Measurements from ENCODE around the gene TARBP1. TPM values are rescaled to one million over a fixed set of nuclear protein-coding genes. Genes with fewer than 3 reads are reported as not detected.
A peak's percentile ranks its signal among the peaks of the same experiment; 100 is the strongest.

Gene TARBP1
- total RNA-seq, 4 donors from 2014 or later = 24.9 to 48.9 (median 34.4) TPM

DNA sequence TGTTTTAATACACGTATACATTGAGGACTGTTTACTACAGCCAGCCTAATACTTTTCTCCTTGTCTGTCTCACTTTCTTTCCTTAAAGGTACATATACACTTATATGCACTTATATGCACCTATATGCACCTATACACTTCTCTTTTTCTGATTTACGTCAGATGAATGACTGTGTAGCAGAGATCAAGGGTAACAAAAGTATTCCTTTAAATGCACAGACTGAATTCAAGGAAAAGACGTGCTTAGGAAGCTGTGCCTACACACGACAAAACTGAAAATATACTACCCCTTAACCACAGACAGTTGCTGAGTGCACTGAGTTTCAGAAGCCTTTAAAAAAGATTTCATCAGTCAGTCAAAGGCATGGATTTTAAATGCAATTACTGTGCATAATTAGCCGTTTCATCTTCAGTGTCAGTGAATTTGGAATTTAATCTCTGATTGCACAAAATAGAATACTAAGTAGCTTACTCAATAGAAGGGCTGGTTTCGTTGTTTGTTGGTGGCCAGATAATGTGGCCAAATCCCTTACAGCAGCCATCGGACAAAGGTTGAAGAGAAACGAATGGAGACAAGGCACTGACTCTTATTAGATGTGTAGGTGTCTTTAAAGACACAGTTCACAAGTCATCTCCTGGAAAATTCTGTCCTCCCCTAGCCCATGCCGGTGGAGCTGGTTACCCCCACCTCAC, 38.3 kb upstream of the TARBP1 start:
- H3K9me3 ChIP-seq = no peaks in the 10 kb centered on the region
- H3K36me3 ChIP-seq = no peaks in the 10 kb centered on the region
- DNase-seq (ENCODE audit: low spot score in 2 of 2) = no peak
- TF ChIP-seq, protein P1, sequence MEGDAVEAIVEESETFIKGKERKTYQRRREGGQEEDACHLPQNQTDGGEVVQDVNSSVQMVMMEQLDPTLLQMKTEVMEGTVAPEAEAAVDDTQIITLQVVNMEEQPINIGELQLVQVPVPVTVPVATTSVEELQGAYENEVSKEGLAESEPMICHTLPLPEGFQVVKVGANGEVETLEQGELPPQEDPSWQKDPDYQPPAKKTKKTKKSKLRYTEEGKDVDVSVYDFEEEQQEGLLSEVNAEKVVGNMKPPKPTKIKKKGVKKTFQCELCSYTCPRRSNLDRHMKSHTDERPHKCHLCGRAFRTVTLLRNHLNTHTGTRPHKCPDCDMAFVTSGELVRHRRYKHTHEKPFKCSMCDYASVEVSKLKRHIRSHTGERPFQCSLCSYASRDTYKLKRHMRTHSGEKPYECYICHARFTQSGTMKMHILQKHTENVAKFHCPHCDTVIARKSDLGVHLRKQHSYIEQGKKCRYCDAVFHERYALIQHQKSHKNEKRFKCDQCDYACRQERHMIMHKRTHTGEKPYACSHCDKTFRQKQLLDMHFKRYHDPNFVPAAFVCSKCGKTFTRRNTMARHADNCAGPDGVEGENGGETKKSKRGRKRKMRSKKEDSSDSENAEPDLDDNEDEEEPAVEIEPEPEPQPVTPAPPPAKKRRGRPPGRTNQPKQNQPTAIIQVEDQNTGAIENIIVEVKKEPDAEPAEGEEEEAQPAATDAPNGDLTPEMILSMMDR (IDR thresholded peaks at IDR 0.05) = no peak
- TF ChIP-seq POLR2A (IDR thresholded peaks at IDR 0.05) = no peak
- TF ChIP-seq EP300 (IDR thresholded peaks at IDR 0.05) = no peak
- peak overlapping the region in 2 of 4 donors; percentile 18 to 23 for H3K27ac ChIP-seq
- 67 to 76% methylated on average over 9 of the region's 9 CpGs for WGBS, 2 donors
- H3K4me3 ChIP-seq = no peak overlapping the region
- peaks cover 0 to 20% (median 6%) of the 10 kb centered on the region in 4 donors for H3K4me1 ChIP-seq
- H3K27me3 ChIP-seq = no peaks in the 10 kb centered on the region

DNA sequence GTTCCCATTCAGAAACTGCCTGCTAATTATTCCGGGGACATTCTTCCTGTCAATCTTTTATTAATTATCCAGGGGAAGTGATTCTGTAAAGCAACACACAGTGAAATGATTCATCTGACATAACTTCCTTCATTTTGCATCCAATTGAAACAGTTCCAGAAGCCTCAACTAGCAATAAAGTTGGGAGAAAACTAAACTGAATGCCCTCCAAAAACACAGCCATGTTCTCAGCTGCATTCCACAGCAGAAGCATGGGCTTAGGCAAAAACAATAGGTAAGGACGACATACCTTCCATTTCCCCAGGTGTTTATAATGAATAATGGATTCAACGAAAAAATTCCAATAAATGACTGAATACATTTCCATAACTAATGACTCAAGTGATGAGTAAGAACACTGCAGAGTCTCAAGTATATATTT, 36.9 kb upstream of the TARBP1 start:
- Histone ChIP-seq H3K27me3 (no peaks in the 10 kb centered on the region), H3K9me3 (no peaks in the 10 kb centered on the region), H3K4me1 (peaks cover 0 to 19% (median 6%) of the 10 kb centered on the region in 4 donors), H3K36me3 (no peaks in the 10 kb centered on the region), H3K4me3 (no peak overlapping the region), H3K27ac (peak overlapping the region in 3 of 4 donors; percentile 25 to 76 (median 67))
- TF ChIP-seq POLR2A (IDR thresholded peaks at IDR 0.05) (no peak), EP300 (IDR thresholded peaks at IDR 0.05) (peak in 1 of 2 donors; percentile 16)
- TF ChIP-seq, protein P1 (IDR thresholded peaks at IDR 0.05) = no peak
- WGBS, 2 donors = 21 to 28% methylated on average over 3 of the region's 3 CpGs
- no peak for DNase-seq (ENCODE audit: low spot score in 2 of 2)

DNA sequence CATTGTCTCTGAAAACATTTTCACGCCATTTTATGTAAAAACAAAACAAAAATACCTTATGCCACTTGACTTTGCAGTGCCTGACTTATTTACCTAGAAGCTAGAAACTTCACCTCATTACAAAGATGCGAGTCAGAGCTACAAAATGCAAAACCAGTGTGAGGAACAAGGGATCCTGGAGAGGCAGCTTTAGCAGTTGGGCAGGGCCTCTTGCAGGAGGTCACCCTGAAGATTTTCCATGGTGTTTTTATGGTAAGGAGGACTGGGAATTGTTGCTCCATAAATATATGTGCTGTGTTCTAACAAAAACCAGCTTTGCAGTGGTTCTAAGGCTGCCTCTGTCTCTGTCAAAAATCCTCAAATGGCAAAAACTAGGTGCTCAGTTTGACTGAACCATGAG, 36.4 kb upstream of the TARBP1 start:
- Histone ChIP-seq H3K36me3 (no peaks in the 10 kb centered on the region), H3K9me3 (no peaks in the 10 kb centered on the region), H3K4me1 (peaks cover 0 to 19% (median 6%) of the 10 kb centered on the region in 4 donors), H3K4me3 (no peak overlapping the region), H3K27me3 (no peaks in the 10 kb centered on the region), H3K27ac (peak overlapping the region in 3 of 4 donors; percentile 25 to 76 (median 67))
- DNase-seq (ENCODE audit: low spot score in 2 of 2) = no peak
- TF ChIP-seq, protein P1 (IDR thresholded peaks at IDR 0.05) = no peak
- no peak for TF ChIP-seq POLR2A (IDR thresholded peaks at IDR 0.05)
- 59 to 64% methylated on average over 2 of the region's 2 CpGs for WGBS, 2 donors

DNA sequence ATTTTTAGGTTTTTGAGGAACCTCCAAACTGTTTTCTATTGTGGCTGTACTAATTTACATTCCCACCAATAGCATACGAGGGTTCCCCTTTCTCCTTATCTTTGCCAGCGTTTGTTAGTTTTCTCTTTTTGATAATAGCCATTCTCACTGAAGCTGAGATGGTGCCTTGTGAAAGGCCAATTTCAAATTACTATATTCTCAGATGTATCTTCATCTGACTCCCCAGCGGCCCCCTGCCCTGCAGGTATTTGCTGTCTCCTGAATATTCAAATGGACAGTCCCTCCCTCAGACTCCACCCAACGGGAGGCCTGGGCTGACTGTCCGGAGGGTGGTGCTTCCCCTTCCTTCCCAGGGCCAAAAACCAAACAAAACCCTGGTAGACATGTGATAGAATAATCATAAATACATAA, 33.5 kb upstream of the TARBP1 start:
- H3K4me1 ChIP-seq = peaks cover 0 to 22% (median 10%) of the 10 kb centered on the region in 4 donors
- H3K36me3 ChIP-seq = no peaks in the 10 kb centered on the region
- H3K27ac ChIP-seq = no peak overlapping the region
- no peak overlapping the region for H3K4me3 ChIP-seq
- TF ChIP-seq, protein P1 (IDR thresholded peaks at IDR 0.05) = no peak
- TF ChIP-seq POLR2A (IDR thresholded peaks at IDR 0.05) = no peak
- TF ChIP-seq EP300 (IDR thresholded peaks at IDR 0.05) = no peak
- no peaks in the 10 kb centered on the region for H3K27me3 ChIP-seq
- DNase-seq (ENCODE audit: low spot score in 2 of 2) = no peak
- WGBS, 2 donors = 65 to 74% methylated on average over 5 of the region's 5 CpGs
- no peaks in the 10 kb centered on the region for H3K9me3 ChIP-seq

DNA sequence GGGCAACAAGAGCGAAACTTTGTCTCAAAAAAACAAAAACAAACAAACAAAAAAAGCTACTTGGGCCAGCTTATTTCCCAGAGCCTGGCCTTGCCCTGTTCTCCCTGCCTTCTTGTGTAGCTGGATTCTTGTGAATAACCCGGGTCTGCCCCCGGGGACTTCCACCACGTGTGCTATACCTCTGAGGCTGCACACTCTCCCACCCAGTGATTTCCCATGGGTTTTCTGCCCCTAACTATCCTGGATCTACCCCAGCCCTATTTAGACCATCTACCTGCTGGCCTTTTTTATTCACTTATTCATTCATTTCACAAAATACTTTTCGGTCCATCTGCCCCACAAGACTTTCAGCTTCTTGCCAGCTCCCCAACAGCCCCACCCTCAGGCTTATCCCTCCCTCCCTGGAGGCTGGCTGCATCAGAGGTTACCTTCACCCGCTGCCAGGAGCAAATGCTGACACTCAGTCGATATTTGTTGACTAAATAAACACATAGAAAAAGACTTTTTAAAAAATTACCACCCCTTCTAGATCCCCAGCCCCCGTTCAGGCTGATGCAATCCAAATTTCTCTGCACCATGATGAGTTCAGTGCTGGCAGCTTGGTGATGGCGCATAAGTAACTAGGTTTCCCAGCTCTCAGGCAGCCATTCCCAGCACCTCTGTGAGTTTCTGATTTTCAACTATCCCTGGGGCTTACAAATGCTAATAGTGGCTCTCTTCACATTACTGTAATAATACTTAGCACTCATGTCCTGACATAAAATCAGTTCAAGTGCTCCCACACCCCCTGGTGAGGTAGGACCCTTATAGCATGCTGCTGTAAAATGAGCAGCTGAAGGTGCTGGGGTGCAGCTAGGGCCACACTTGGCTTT, 30.7 kb upstream of the TARBP1 start:
- no peak for DNase-seq (ENCODE audit: low spot score in 2 of 2)
- Histone ChIP-seq H3K9me3 (no peaks in the 10 kb centered on the region), H3K27me3 (no peaks in the 10 kb centered on the region), H3K27ac (peak overlapping the region in 1 of 4 donors; percentile 11), H3K36me3 (no peaks in the 10 kb centered on the region), H3K4me1 (peaks cover 0 to 10% (median under 1%) of the 10 kb centered on the region in 4 donors), H3K4me3 (no peak overlapping the region)
- WGBS, 2 donors = 55 to 59% methylated on average over 9 of the region's 9 CpGs
- TF ChIP-seq, protein P1 (IDR thresholded peaks at IDR 0.05) = no peak
- TF ChIP-seq EP300 (IDR thresholded peaks at IDR 0.05) = no peak
- no peak for TF ChIP-seq POLR2A (IDR thresholded peaks at IDR 0.05)

Data from tibial nerve (tissue), 4 donors.